Lower lobe of right lung (tissue), 2 donors: ENCODE data around the gene PSMB2. TPM values are rescaled to one million over a fixed set of nuclear protein-coding genes. Genes with fewer than 3 reads are reported as not detected.

Experiments used
- ATAC-seq, 2 donors: fragments of 200-7000 bp; cut with Tn5 transposase; one replicate each; pipeline ENCODE4 v1.9.1; 2020 to 2022; ENCODE audit warnings: mild to moderate bottlenecking in 2 of 2, moderate library complexity in 2 of 2
- DNase-seq: peaks from one replicate; pipeline ENCODE4 v3.0.0-alpha.2; 2020
- H3K27ac ChIP-seq: fragments of 200-600 bp; one replicate; pipeline ENCODE4 v1.8.0; 2022
- H3K27me3 ChIP-seq: fragments of 200-600 bp; one replicate; pipeline ENCODE4 v1.8.0; 2022; ENCODE audit warnings: low read depth
- H3K36me3 ChIP-seq: fragments of 200-600 bp; one replicate; pipeline ENCODE4 v1.8.0; 2022; ENCODE audit warnings: mild to moderate bottlenecking
- H3K4me1 ChIP-seq: fragments of 200-600 bp; one replicate; pipeline ENCODE4 v1.8.0; 2022
- H3K4me3 ChIP-seq: fragments of 200-600 bp; one replicate; pipeline ENCODE4 v1.8.0; 2022; ENCODE audit warnings: mild to moderate bottlenecking
- H3K9me3 ChIP-seq: fragments of 200-600 bp; one replicate; pipeline ENCODE4 v1.8.0; 2022
- intact Hi-C: fragments of 100-400 bp; cut with DNase I; formaldehyde crosslinking; loops from one replicate; pipeline ENCODE4 v1.11.0; 2022
- total RNA-seq: library from RNA; stranded (reverse); fragmentation: NEBNext Ultra II Directional; extraction: Animal tissue kit (Norgen Biotek cat#: 25700); gene quantifications from one replicate; pipeline ENCODE4 v1.2.1, GENCODE V29; 2021
- TF ChIP-seq, protein P1 (sequence below): fragments of 200-600 bp; IDR thresholded peaks from one replicate; pipeline ENCODE4 v1.8.0; 2022; ENCODE audit warnings: antibody characterized with exemption, mild to moderate bottlenecking
- donor health status: DM: no; HTN: yes; CAD: no; lungs with severe emphysema.

PSMB2 gene
- total RNA-seq, 1 donor from 2014 or later = 44.9 TPM

DNA sequence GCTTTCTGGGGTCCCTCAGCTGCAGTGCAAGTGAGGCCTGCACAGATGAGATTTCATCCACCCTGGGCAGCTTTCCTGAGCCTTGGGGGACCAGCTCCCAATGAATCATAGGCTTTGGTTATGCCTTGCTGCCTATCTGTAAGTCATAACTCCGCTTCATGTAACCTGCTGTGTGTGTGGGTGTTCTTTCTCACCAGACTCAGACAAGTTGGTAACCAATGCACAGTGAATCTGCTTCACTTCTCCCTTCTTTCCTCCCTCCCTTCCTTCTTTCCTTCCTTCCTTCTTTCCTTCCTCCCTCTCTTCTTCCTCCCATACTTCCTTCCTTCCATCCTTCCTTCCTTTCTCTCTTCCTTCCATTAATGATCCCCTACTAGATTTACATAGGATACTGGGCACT lies 34.4 kb upstream of the PSMB2 start:
- no peak overlapping the region for H3K4me3 ChIP-seq
- H3K27me3 ChIP-seq = peaks cover 4% of the 10 kb centered on the region
- no peak for DNase-seq
- intact Hi-C loops = no loop called here
- no peak overlapping the region for H3K27ac ChIP-seq
- TF ChIP-seq, protein P1, sequence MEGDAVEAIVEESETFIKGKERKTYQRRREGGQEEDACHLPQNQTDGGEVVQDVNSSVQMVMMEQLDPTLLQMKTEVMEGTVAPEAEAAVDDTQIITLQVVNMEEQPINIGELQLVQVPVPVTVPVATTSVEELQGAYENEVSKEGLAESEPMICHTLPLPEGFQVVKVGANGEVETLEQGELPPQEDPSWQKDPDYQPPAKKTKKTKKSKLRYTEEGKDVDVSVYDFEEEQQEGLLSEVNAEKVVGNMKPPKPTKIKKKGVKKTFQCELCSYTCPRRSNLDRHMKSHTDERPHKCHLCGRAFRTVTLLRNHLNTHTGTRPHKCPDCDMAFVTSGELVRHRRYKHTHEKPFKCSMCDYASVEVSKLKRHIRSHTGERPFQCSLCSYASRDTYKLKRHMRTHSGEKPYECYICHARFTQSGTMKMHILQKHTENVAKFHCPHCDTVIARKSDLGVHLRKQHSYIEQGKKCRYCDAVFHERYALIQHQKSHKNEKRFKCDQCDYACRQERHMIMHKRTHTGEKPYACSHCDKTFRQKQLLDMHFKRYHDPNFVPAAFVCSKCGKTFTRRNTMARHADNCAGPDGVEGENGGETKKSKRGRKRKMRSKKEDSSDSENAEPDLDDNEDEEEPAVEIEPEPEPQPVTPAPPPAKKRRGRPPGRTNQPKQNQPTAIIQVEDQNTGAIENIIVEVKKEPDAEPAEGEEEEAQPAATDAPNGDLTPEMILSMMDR = no peak
- no peaks in the 10 kb centered on the region for H3K4me1 ChIP-seq
- H3K9me3 ChIP-seq = no peaks in the 10 kb centered on the region
- no peaks in the 10 kb centered on the region for H3K36me3 ChIP-seq
- ATAC-seq = no peak

DNA sequence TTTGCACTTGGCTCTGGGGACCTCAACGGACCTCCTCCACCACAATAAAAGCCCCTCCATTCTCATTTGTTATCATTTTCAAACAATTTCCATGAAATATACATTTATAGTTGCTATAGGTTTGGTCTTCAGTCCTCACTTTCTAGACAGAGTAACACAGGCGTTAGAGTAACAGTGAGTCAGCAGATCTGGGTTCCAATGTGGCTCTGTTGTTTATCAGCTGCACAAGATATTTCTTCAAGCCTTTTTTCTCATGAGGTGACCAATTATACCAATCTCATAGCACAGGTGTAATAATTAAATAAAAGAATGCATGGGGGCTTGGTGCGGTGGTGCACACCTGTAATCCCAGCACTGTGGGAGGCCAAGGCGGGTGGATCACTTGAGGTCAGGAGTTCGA lies 32.8 kb upstream of the PSMB2 start:
- intact Hi-C loops = no loop called here
- DNase-seq (no peak), ATAC-seq (no peak)
- H3K4me1 ChIP-seq = no peaks in the 10 kb centered on the region
- no peak overlapping the region for H3K4me3 ChIP-seq
- H3K27me3 ChIP-seq = peaks cover 4% of the 10 kb centered on the region
- H3K9me3 ChIP-seq = no peaks in the 10 kb centered on the region
- TF ChIP-seq, protein P1 = no peak
- no peak overlapping the region for H3K27ac ChIP-seq
- H3K36me3 ChIP-seq = no peaks in the 10 kb centered on the region

DNA sequence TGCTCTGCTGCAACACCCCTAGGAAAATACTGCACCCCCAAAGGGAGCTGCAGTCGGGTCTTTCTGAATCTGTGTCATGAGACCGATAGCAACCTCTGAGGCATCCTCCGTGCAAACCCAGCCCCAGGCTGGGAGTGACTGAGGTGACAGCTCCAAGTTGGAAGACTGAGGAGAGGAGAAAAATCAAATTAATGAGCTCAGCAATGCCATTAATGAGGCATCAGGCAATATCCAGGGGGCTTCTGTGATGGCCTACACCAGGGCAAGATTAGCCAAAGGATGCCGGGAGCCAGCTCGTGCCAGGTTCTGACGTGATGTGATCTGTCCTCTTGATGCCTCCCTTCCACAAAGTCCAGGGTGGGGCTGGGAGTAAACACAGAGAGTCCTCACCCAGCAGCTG lies 30.8 kb upstream of the PSMB2 start:
- no peaks in the 10 kb centered on the region for H3K4me1 ChIP-seq
- TF ChIP-seq, protein P1 = no peak

DNA sequence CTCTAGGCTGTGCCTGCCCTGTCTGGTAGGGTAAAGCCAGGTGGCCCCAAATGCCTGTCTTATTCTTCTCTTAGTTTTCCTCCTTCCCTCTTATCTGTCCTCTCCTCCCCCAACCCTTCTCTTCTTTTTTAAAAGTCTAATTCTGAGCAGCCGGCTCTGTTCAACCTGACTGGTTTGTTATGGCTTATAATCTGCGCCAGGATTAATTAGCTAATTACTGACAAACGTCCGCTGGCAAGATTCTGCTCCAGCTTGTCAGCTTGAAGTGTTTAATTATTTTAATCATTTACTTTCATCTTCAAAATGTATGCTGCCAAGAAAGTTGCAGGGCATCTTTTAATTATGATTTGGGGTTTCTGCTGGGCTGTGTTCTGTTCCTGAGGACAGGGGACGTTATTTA lies 27.2 kb upstream of the PSMB2 start:
- Histone ChIP-seq H3K36me3 (no peaks in the 10 kb centered on the region), H3K9me3 (no peaks in the 10 kb centered on the region), H3K4me3 (no peak overlapping the region), H3K27ac (no peak overlapping the region), H3K4me1 (no peaks in the 10 kb centered on the region), H3K27me3 (peaks cover 15% of the 10 kb centered on the region)
- TF ChIP-seq, protein P1 = no peak
- intact Hi-C loops = no loop called here
- ATAC-seq = no peak
- DNase-seq = no peak

More for the DNA sequence above, 30.8 kb upstream of the PSMB2 start:
- no peak overlapping the region for H3K4me3 ChIP-seq
- no peaks in the 10 kb centered on the region for H3K9me3 ChIP-seq
- no peaks in the 10 kb centered on the region for H3K36me3 ChIP-seq
- DNase-seq (no peak), ATAC-seq (no peak)
- intact Hi-C loops = no loop called here
- no peak overlapping the region for H3K27ac ChIP-seq
- peaks cover 4% of the 10 kb centered on the region for H3K27me3 ChIP-seq

DNA sequence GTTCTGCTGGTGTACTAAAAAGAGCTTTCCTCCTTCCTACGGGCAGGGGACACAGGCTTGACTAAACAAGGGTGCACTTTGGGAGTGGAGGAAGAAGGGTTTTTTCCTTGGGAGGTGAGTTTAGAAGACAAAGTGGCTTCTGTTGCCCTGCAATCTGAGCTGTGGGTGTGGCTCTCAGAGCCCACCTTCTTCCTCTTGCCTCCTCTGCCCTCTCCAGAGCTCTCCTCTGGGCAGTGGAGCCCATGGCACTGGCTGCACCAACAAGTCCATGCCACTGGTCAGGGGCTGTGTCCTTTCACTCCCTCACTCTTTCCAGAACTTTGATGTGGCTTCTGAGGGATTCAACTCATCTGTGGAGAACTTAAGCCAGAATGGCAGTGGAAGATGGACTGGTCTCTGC lies 25.6 kb upstream of the PSMB2 start:
- intact Hi-C loops = no loop called here
- H3K4me3 ChIP-seq = no peak overlapping the region
- TF ChIP-seq, protein P1 = no peak
- H3K9me3 ChIP-seq = no peaks in the 10 kb centered on the region
- H3K27ac ChIP-seq = no peak overlapping the region
- ATAC-seq (no peak), DNase-seq (no peak)
- H3K4me1 ChIP-seq = no peaks in the 10 kb centered on the region
- peaks cover 11% of the 10 kb centered on the region for H3K27me3 ChIP-seq
- no peaks in the 10 kb centered on the region for H3K36me3 ChIP-seq

DNA sequence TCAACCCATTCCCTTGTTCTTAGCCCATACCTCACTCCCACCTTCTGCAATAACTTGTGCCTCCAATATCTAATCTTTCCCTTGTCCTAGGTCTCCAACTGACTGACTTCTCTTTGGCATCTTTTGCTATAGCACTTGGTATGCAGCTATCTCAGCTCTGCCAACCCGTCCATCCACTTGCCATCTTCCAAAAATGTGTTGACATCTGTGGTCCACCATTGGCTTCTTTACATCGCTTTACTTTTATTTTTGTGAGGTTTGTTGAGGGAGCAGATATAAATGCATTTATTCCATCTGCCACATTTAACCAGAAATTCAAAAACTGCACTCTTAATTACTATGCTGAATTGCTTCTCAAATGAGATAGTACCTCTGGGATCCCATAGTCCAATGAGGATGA lies 24.9 kb upstream of the PSMB2 start:
- Histone ChIP-seq H3K27me3 (peaks cover 11% of the 10 kb centered on the region), H3K36me3 (no peaks in the 10 kb centered on the region), H3K27ac (no peak overlapping the region), H3K4me1 (no peaks in the 10 kb centered on the region), H3K9me3 (no peaks in the 10 kb centered on the region), H3K4me3 (no peak overlapping the region)
- DNase-seq (no peak), ATAC-seq (no peak)
- intact Hi-C loops = no loop called here
- TF ChIP-seq, protein P1 = no peak
